TTC549 (cell line): ENCODE results near the gene HMGCS1.
"Not testable (repeated sequence)": the region's sequence is repeated elsewhere in the genome, so short reads cannot be mapped to it uniquely, and the experiment has no call there.

ENCODE experiments used
- FAIRE-seq: peaks from 2 replicates; lab custom pipeline; 2012; peaks lifted over from hg19 to GRCh38; lab: Jason Lieb, UNC

The HMGCS1 gene

GRCh38 chr5:43313035-43313853 is at the start of gene HMGCS1:
Gene HMGCS1, minus strand, starts transcription at chr5:43313412. Its CDS starts 14,447 bp downstream, at chr5:43298965.
- FAIRE-seq: peak; percentile 95

GRCh38 chr5:43358726-43359125 is 45.5 kb upstream of the HMGCS1 start:
- FAIRE-seq: no peak

DNA sequence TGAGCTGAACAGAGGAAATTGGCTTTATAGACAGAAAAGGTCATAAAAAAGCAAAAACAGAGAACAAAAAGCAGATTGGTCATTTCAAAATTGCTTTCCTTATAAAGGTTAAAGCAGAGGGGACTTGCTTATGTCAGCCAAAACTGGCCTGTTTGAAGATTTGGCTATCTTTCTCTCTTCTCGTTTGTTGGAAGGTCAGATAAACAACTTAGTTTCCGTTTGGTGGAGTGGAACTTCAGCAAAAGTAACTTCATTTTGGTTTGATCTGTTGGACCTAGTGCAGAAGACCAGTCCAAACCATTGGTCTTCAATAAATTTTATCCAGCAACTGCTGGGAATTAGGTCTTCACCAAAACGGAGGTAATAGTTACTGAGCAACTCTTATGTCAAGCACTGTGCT is 45.1 kb upstream of the HMGCS1 start:
- FAIRE-seq: no peak

- no peak for FAIRE-seq
Measured at GRCh38 chr5:43357878-43358281, 44.7 kb upstream of the HMGCS1 start.

- no peak for FAIRE-seq
Measured at GRCh38 chr5:43357067-43357466, 43.9 kb upstream of the HMGCS1 start.

DNA sequence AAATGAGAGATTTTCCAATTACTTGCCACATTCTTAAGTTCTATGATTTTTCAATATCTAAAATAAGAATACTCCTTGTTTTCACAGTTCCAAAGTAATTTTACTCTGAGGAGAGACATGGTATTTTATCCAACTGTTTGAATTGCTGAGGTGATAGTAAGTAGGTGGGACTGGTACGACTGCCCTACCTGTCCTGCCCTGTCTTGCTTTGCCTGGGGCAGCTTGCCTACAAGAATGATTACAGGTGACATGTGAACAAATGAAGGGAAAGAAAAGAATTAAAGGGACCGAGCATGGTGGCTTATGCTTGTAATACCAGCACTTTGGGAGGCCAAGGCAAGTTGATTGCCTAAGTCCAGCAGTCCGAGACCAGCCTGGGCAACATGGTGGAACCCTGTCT is 41.6 kb upstream of the HMGCS1 start:
- no peak for FAIRE-seq

DNA sequence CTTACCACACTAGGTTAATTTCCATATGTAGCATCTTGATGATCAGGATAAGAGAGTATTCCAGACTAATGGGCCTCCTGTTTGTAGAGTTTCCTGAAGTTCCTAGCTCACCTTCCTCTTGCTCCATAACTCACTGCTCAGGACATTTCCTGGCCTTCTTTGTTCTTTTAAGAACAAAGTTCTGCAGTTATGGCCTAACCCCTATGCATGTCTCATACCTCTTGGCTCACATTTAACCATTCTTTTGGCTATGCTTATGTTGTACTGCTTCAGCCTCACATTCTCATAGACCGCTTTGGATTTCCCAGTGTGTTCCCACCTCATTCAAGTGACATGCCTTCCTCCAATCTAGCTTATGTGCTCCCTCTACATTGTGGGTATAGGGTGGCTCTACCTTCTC is 40.5 kb upstream of the HMGCS1 start:
- FAIRE-seq: no peak

GRCh38 chr5:43352915-43353314 is 39.7 kb upstream of the HMGCS1 start:
- no peak for FAIRE-seq

DNA sequence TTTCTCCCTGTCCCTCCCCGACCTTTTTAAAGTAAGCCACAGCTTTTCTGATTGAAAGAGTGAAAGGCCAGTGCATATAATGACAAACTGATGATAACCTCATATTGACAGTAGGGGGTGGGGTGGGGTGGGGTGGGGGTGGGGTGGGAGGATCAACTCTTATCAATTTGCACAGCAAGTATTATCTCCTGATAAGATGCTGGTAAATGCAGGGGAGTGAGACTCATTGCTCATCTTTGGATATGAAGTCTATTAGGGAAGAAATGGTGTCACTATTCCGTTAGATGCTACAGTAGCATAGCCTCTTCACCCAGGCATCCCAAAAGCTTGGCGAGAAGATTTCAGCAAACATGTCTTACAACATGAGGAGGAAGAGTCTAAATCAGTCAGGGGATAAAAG is 38.9 kb upstream of the HMGCS1 start:
- no peak for FAIRE-seq

- FAIRE-seq: no peak
Measured at GRCh38 chr5:43348861-43349363, 35.7 kb upstream of the HMGCS1 start.

- no peak for FAIRE-seq
Measured at GRCh38 chr5:43348207-43348606, 35.0 kb upstream of the HMGCS1 start.

DNA sequence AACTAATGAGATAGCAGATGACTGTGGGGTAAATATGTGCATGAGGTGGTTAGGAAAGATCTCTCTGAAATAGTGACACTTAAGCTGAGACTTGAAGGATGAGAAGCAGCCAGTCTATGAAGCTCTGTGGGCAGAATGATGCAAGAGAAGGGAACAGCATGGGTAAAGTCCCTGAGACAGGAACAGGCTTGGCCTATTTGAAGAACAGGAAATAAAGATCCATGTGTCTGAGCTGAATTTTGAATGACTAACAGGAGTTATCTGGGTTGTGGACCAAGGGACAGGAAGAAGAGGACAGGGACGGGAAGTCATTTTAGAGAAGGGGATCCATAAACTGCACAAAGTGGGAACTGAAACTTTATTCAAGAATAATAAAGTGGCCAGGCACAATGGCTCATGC is 25.6 kb upstream of the HMGCS1 start:
- no peak for FAIRE-seq

- no peak for FAIRE-seq
Measured at GRCh38 chr5:43336159-43336558, 22.9 kb upstream of the HMGCS1 start.

DNA sequence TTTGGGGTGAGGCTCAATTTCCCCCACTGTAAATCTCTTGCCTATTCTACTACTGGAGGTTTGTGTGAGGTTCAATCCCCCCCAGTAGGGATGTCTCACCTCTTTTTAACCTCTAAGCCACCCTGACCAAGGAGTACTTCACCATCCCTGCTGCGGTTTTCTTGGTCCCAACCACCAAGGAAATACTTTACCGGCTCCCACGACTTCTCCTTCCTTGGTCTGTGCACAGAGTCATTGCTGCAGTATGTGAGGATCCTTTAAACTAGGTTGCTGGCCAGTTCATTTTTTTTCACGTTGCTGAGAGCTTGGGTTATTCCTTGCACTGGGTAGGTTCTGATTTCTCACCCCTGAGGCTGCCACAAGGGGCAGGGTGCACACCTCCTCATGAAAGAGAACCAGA is 22.5 kb upstream of the HMGCS1 start:
- no peak for FAIRE-seq

GRCh38 chr5:43332401-43332800 is 19.2 kb upstream of the HMGCS1 start:
- no peak for FAIRE-seq

- FAIRE-seq: not testable (repeated sequence)
Measured at GRCh38 chr5:43325624-43326023, 12.4 kb upstream of the HMGCS1 start.

DNA sequence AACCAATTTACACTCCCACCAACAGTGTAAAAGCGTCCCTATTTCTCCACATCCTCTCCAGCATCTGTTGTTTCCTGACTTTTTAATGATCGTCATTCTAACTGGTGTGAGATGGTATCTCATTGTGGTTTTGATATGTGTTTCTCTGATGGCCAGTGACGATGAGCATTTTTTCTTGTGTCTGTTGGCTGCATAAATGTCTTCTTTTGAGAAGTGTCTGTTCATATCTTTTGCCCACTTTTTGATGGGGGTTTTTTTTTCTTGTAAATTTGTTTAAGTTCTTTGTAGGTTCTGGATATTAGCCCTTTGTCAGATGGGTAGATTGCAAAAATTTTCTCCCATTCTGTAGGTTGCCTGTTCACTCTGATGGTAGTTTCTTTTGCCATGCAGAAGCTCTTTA is 10.3 kb upstream of the HMGCS1 start:
- not testable (repeated sequence) for FAIRE-seq

DNA sequence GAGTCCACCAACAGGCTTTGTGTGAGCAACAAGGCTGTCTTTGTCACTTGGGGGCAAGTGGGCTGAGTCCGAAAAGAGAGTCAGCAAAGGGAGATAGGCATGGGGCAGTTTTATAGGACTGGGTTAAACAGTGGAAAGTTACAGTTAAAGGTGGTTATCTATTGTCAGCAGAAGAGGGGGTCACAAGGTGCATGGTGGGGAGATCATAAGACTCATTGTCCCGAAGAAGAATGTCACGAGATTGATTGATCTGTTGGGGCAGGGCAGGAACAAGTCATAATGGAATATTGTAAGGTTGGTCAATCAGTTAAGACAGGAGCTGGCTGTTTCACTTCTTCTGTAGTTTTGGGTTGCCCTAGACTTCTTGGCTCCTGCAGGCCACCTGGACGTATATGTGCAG is 7.6 kb upstream of the HMGCS1 start:
- no peak for FAIRE-seq

DNA sequence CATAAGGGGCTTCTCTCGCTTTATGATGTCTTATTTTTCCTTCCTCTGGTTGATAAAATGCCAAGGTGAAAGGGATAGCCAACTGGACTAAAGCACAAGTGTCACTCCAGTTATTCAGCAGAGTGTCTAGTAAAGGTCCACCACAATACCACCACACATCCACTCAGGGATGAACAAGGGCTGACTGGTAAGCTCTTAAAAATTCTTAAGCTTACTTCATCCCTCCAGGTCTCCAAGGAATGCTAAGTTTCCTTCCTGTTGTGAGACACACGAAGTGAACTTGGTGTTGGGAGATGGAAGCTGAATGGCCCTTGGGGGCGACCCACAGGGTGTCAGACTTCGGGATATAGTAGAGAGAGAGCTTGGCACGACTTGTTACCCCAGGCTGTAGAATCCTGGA is 3.2 kb upstream of the HMGCS1 start:
- no peak for FAIRE-seq

- no peak for FAIRE-seq
Measured at GRCh38 chr5:43315682-43316081, 2.5 kb upstream of the HMGCS1 start.

GRCh38 chr5:43315263-43315662 is 2.1 kb upstream of the HMGCS1 start:
- FAIRE-seq: no peak

DNA sequence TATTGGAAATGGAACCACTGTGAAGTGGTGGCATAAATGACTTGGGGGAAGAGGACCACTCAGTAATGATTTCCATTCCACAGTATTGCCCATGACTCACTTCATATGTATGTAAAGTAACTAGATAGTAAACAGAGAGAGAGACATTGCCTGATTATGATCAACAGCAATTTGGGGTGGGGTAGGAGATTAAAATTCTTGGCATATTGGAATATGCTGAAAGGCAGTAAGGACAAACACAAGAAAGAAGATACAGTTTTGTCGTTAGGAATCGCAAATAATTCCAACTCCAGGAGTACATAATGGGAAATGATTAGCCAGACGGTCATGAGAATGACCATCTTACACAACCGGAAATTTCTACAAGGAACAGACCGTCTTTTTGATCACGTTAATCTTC is 1.5 kb upstream of the HMGCS1 start:
- FAIRE-seq: no peak

DNA sequence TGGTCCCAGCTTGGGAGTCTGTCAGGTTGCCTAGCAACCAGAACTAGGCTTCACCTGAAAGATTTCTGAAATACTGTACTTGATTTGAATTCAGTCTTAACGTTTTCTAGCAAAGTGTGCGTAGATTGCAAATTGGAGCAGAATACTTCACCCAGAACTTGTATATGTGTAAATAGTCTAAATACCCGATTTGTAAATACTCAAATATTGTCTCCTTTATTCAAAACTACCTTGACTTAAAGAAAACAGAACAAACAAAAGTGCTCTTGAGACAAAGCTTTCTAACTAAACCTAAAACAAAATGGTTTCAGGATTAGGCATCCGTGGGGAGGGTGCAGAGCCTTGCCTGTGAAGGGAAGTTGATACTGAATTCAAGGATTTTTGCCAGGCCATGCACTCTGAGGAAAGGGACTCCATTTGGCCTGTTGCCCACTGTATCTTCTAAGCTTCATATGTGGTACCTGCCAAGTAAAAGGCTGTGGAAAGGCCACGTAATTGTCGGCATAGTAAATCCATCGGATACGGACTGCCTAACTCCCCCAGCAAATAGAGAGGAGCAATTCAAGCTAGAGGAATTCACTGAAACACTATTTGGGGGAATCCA is 744 bp upstream of the HMGCS1 start:
- FAIRE-seq: no peak

- FAIRE-seq: no peak
Measured at GRCh38 chr5:43312699-43313034, 545 bp downstream of the HMGCS1 start.
